ENCODE data around the gene CHTOP. TPM values are rescaled to one million over a fixed set of nuclear protein-coding genes. Genes with fewer than 3 reads are reported as not detected.
A peak's percentile ranks its signal among the peaks of the same experiment; 100 is the strongest.
"Not testable (repeated sequence)": the region's sequence is repeated elsewhere in the genome, so short reads cannot be mapped to it uniquely, and the experiment has no call there.

CHTOP gene
- total and polyA plus RNA-seq, 9 donors: 45.0 to 102 (median 90.9) TPM

- Histone ChIP-seq H3K36me3 (ENCODE audit: control insufficient read depth, insufficient read depth, low read length) (peaks cover 7% of the 10 kb centered on the region), H3K27ac (ENCODE audit: low read length) (peak overlapping the region; percentile 55), H3K4me1 (ENCODE audit: control insufficient read depth, insufficient read depth, low read length) (peaks cover 61% of the 10 kb centered on the region), H3K27me3 (ENCODE audit: control insufficient read depth, insufficient read depth, low read length) (no peaks in the 10 kb centered on the region), H3K4me3 (ENCODE audit: low read length) (no peak overlapping the region), H3K9me3 (replicated peaks; ENCODE audit: control insufficient read depth, low read depth, low read length) (no peaks in the 10 kb centered on the region)
- 86% methylated on average over 1 of the region's 1 CpG for WGBS (ENCODE audit: insufficient coverage)
- DNase-seq: no peak
Measured at GRCh38 chr1:153629971-153630370, 3.9 kb upstream of the CHTOP start.

- H3K27ac ChIP-seq (ENCODE audit: low read length): peak overlapping the region; percentile 55
- peaks cover 65% of the 10 kb centered on the region for H3K4me1 ChIP-seq (ENCODE audit: control insufficient read depth, insufficient read depth, low read length)
- H3K4me3 ChIP-seq (ENCODE audit: low read length): no peak overlapping the region
- no peak for DNase-seq
- no peaks in the 10 kb centered on the region for H3K9me3 ChIP-seq (replicated peaks; ENCODE audit: control insufficient read depth, low read depth, low read length)
- peaks cover 5% of the 10 kb centered on the region for H3K36me3 ChIP-seq (ENCODE audit: control insufficient read depth, insufficient read depth, low read length)
- H3K27me3 ChIP-seq (ENCODE audit: control insufficient read depth, insufficient read depth, low read length): no peaks in the 10 kb centered on the region
- WGBS (ENCODE audit: insufficient coverage): 84% methylated on average over 6 of the region's 7 CpGs
Measured at GRCh38 chr1:153630384-153630783, 3.5 kb upstream of the CHTOP start.

- peaks cover 8% of the 10 kb centered on the region for H3K36me3 ChIP-seq (ENCODE audit: control insufficient read depth, insufficient read depth, low read length)
- no peaks in the 10 kb centered on the region for H3K9me3 ChIP-seq (replicated peaks; ENCODE audit: control insufficient read depth, low read depth, low read length)
- no peak overlapping the region for H3K27ac ChIP-seq (ENCODE audit: low read length)
- WGBS (ENCODE audit: insufficient coverage): 100% methylated on average over 1 of the region's 10 CpGs
- H3K27me3 ChIP-seq (ENCODE audit: control insufficient read depth, insufficient read depth, low read length): no peaks in the 10 kb centered on the region
- H3K4me1 ChIP-seq (ENCODE audit: control insufficient read depth, insufficient read depth, low read length): peaks cover 65% of the 10 kb centered on the region
- DNase-seq: no peak
- no peak overlapping the region for H3K4me3 ChIP-seq (ENCODE audit: low read length)
Measured at GRCh38 chr1:153631047-153632022, 2.5 kb upstream of the CHTOP start.

GRCh38 chr1:153633161-153633753, 609 bp upstream of the CHTOP start:
- Histone ChIP-seq H3K27me3 (ENCODE audit: control insufficient read depth, insufficient read depth, low read length) (no peaks in the 10 kb centered on the region), H3K4me3 (ENCODE audit: low read length) (peak overlapping the region; percentile 100), H3K9me3 (replicated peaks; ENCODE audit: control insufficient read depth, low read depth, low read length) (no peaks in the 10 kb centered on the region), H3K36me3 (ENCODE audit: control insufficient read depth, insufficient read depth, low read length) (peaks cover 27% of the 10 kb centered on the region), H3K27ac (ENCODE audit: low read length) (peak overlapping the region; percentile 100), H3K4me1 (ENCODE audit: control insufficient read depth, insufficient read depth, low read length) (peaks cover 51% of the 10 kb centered on the region)
- DNase-seq: peak; percentile 95
- 35% methylated on average over 5 of the region's 18 CpGs for WGBS (ENCODE audit: insufficient coverage)

- no peak overlapping the region for H3K27ac ChIP-seq (ENCODE audit: low read length)
- peaks cover 28% of the 10 kb centered on the region for H3K4me1 ChIP-seq (ENCODE audit: control insufficient read depth, insufficient read depth, low read length)
- no peak for DNase-seq
- H3K27me3 ChIP-seq (ENCODE audit: control insufficient read depth, insufficient read depth, low read length): no peaks in the 10 kb centered on the region
- WGBS (ENCODE audit: insufficient coverage): 80% methylated on average over 2 of the region's 7 CpGs
- no peaks in the 10 kb centered on the region for H3K9me3 ChIP-seq (replicated peaks; ENCODE audit: control insufficient read depth, low read depth, low read length)
- peaks cover 46% of the 10 kb centered on the region for H3K36me3 ChIP-seq (ENCODE audit: control insufficient read depth, insufficient read depth, low read length)
- no peak overlapping the region for H3K4me3 ChIP-seq (ENCODE audit: low read length)
Measured at GRCh38 chr1:153635872-153636271, 2.0 kb downstream of the CHTOP start.

GRCh38 chr1:153636312-153636711, 2.4 kb downstream of the CHTOP start:
- Histone ChIP-seq H3K27ac (ENCODE audit: low read length) (no peak overlapping the region), H3K4me1 (ENCODE audit: control insufficient read depth, insufficient read depth, low read length) (peaks cover 28% of the 10 kb centered on the region), H3K36me3 (ENCODE audit: control insufficient read depth, insufficient read depth, low read length) (peaks cover 50% of the 10 kb centered on the region), H3K4me3 (ENCODE audit: low read length) (no peak overlapping the region), H3K9me3 (replicated peaks; ENCODE audit: control insufficient read depth, low read depth, low read length) (no peaks in the 10 kb centered on the region), H3K27me3 (ENCODE audit: control insufficient read depth, insufficient read depth, low read length) (no peaks in the 10 kb centered on the region)
- DNase-seq: no peak
- whole genome bisulfite sequencing (ENCODE audit: insufficient coverage): 85% methylated on average over 9 of the region's 9 CpGs

GRCh38 chr1:153638261-153638660, 4.4 kb downstream of the CHTOP start:
- Histone ChIP-seq H3K4me3 (ENCODE audit: low read length) (no peak overlapping the region), H3K27ac (ENCODE audit: low read length) (no peak overlapping the region), H3K4me1 (ENCODE audit: control insufficient read depth, insufficient read depth, low read length) (peaks cover 24% of the 10 kb centered on the region), H3K27me3 (ENCODE audit: control insufficient read depth, insufficient read depth, low read length) (no peaks in the 10 kb centered on the region), H3K9me3 (replicated peaks; ENCODE audit: control insufficient read depth, low read depth, low read length) (no peaks in the 10 kb centered on the region), H3K36me3 (ENCODE audit: control insufficient read depth, insufficient read depth, low read length) (peaks cover 69% of the 10 kb centered on the region)
- no peak for DNase-seq
- WGBS (ENCODE audit: insufficient coverage): 81% methylated on average over 5 of the region's 6 CpGs

- Histone ChIP-seq H3K9me3 (replicated peaks; ENCODE audit: control insufficient read depth, low read depth, low read length) (no peaks in the 10 kb centered on the region), H3K36me3 (ENCODE audit: control insufficient read depth, insufficient read depth, low read length) (peaks cover 78% of the 10 kb centered on the region), H3K4me3 (ENCODE audit: low read length) (no peak overlapping the region), H3K4me1 (ENCODE audit: control insufficient read depth, insufficient read depth, low read length) (peaks cover 20% of the 10 kb centered on the region), H3K27ac (ENCODE audit: low read length) (no peak overlapping the region), H3K27me3 (ENCODE audit: control insufficient read depth, insufficient read depth, low read length) (no peaks in the 10 kb centered on the region)
- WGBS (ENCODE audit: insufficient coverage): no CpG with 5 or more reads among the region's 3 CpGs
- no peak for DNase-seq
Measured at GRCh38 chr1:153639280-153639679, 5.4 kb downstream of the CHTOP start.

GRCh38 chr1:153640213-153640612, 6.3 kb downstream of the CHTOP start:
- Histone ChIP-seq H3K36me3 (ENCODE audit: control insufficient read depth, insufficient read depth, low read length) (peaks cover 83% of the 10 kb centered on the region), H3K4me1 (ENCODE audit: control insufficient read depth, insufficient read depth, low read length) (peaks cover 16% of the 10 kb centered on the region)
- H3K9me3 ChIP-seq (replicated peaks; ENCODE audit: control insufficient read depth, low read depth, low read length); H3K27ac ChIP-seq (ENCODE audit: low read length); DNase-seq; H3K27me3 ChIP-seq (ENCODE audit: control insufficient read depth, insufficient read depth, low read length); H3K4me3 ChIP-seq (ENCODE audit: low read length): not testable (repeated sequence)
- 100% methylated on average over 3 of the region's 5 CpGs for whole genome bisulfite sequencing (ENCODE audit: insufficient coverage)

- Histone ChIP-seq H3K36me3 (ENCODE audit: control insufficient read depth, insufficient read depth, low read length) (peaks cover 85% of the 10 kb centered on the region), H3K27ac (ENCODE audit: low read length) (no peak overlapping the region), H3K9me3 (replicated peaks; ENCODE audit: control insufficient read depth, low read depth, low read length) (no peaks in the 10 kb centered on the region), H3K4me1 (ENCODE audit: control insufficient read depth, insufficient read depth, low read length) (peaks cover 10% of the 10 kb centered on the region), H3K4me3 (ENCODE audit: low read length) (no peak overlapping the region), H3K27me3 (ENCODE audit: control insufficient read depth, insufficient read depth, low read length) (no peaks in the 10 kb centered on the region)
- WGBS (ENCODE audit: insufficient coverage): no CpG with 5 or more reads among the region's 6 CpGs
- no peak for DNase-seq
Measured at GRCh38 chr1:153640861-153641260, 7.0 kb downstream of the CHTOP start.

Measured in muscle of leg (tissue), 11 donors.